Breast epithelium (tissue), 4 donors: ENCODE data around the gene MORF4L1. TPM values are rescaled to one million over a fixed set of nuclear protein-coding genes. Genes with fewer than 3 reads are reported as not detected.

Source experiments
- DNase-seq, 2 donors: peaks; one replicate each; pipeline ENCODE4 v3.0.0-alpha.2; 2019; ENCODE audit warnings: low spot score in 2 of 2
- H3K27ac ChIP-seq, 2 donors: fragments of 200-600 bp; sonication (generic) in 1 of 2; one replicate each; pipeline ENCODE4 v1.5.1; 2016 to 2019; ENCODE audit warnings: mild to moderate bottlenecking in 1 of 2
- H3K27me3 ChIP-seq, 2 donors: fragments of 200-600 bp; sonication (generic) in 1 of 2; one replicate each; pipeline versions ENCODE4 v1.5.1 to v1.6.0; 2017 to 2019; ENCODE audit warnings: control low read depth in 1 of 2, mild to moderate bottlenecking in 1 of 2
- H3K36me3 ChIP-seq: fragments of 200-600 bp; one replicate; pipeline ENCODE4 v1.5.1; 2019
- H3K4me1 ChIP-seq, 2 donors: fragments of 200-600 bp; sonication (generic); one replicate each; pipeline ENCODE4 v1.5.1; 2016 to 2019; ENCODE audit warnings: control low read depth in 1 of 2
- H3K4me3 ChIP-seq, 3 donors: fragments of 200-600 bp; sonication (generic); 1 replicate in 2 of 3; 2 replicates in 1 of 3; pipeline ENCODE4 v1.5.1; 2016 to 2019; ENCODE audit warnings: mild to moderate bottlenecking in 3 of 3, moderate library complexity in 2 of 3
- H3K9me3 ChIP-seq, 2 donors: fragments of 200-600 bp; sonication (generic) in 1 of 2; one replicate each; pipeline ENCODE4 v1.5.1; 2016 to 2019; ENCODE audit warnings: control low read depth in 1 of 2
- CTCF ChIP-seq, 3 donors: fragments of 450-650 bp; IDR thresholded peaks; one replicate each; pipeline ENCODE4 v1.5.1; 2016 to 2017; ENCODE audit warnings: antibody characterized with exemption in 3 of 3, mild to moderate bottlenecking in 3 of 3, moderate library complexity in 3 of 3
- POLR2A ChIP-seq: fragments of 450-650 bp; IDR thresholded peaks from one replicate; pipeline ENCODE4 v1.6.1; 2016; ENCODE audit warnings: antibody characterized with exemption, mild to moderate bottlenecking, moderate library complexity
- POLR2AphosphoS5 ChIP-seq, 3 donors: sonication (generic); formaldehyde crosslinking; IDR thresholded peaks; one replicate each; pipeline ENCODE4 v1.6.1; 2017; ENCODE audit warnings: antibody characterized with exemption in 3 of 3
- intact Hi-C: fragments of 100-400 bp; cut with DNase I; formaldehyde crosslinking; loops from one replicate; pipeline ENCODE4 v1.15.1; 2023; ENCODE audit warnings: low total_unique reads
- total RNA-seq, 3 donors: library from RNA; depleted of rRNA; stranded (reverse); fragments of >200 nt; gene quantifications; one replicate each; pipeline ENCODE4 v1.1.0, GENCODE V29; 2016

The MORF4L1 gene
- total RNA-seq, 3 donors from 2014 or later = 330 to 411 (median 350) TPM

- Histone ChIP-seq H3K27me3 (no peaks in the 10 kb centered on the region), H3K9me3 (no peaks in the 10 kb centered on the region), H3K4me3 (no peak overlapping the region), H3K36me3 (no peaks in the 10 kb centered on the region), H3K4me1 (peaks cover 20 to 21% of the 10 kb centered on the region in 2 donors), H3K27ac (peak overlapping the region; percentile 88 to 91)
- DNase-seq = no peak
- intact Hi-C loops = no loop called here
- no peak for TF ChIP-seq POLR2AphosphoS5 (IDR thresholded peaks at IDR 0.05)
- no peak for TF ChIP-seq POLR2A
- no peak for TF ChIP-seq CTCF (IDR thresholded peaks at IDR 0.05)
These were observed 59.6 kb downstream of the MORF4L1 start for GRCh38 chr15:78932258-78932808.

- intact Hi-C loops = no loop called here
- Histone ChIP-seq H3K36me3 (no peaks in the 10 kb centered on the region), H3K4me1 (peaks cover 20 to 21% of the 10 kb centered on the region in 2 donors), H3K27me3 (no peaks in the 10 kb centered on the region), H3K4me3 (no peak overlapping the region), H3K9me3 (no peaks in the 10 kb centered on the region), H3K27ac (peak overlapping the region; percentile 33 to 64)
- DNase-seq = no peak
- TF ChIP-seq CTCF (IDR thresholded peaks at IDR 0.05) (no peak), POLR2A (no peak), POLR2AphosphoS5 (IDR thresholded peaks at IDR 0.05) (no peak)
These were observed 60.6 kb downstream of the MORF4L1 start for GRCh38 chr15:78933187-78933822.

GRCh38 chr15:78933823-78934654 lies 61.3 kb downstream of the MORF4L1 start:
- Histone ChIP-seq H3K4me3 (no peak overlapping the region), H3K9me3 (no peaks in the 10 kb centered on the region), H3K27me3 (no peaks in the 10 kb centered on the region), H3K36me3 (no peaks in the 10 kb centered on the region), H3K27ac (peak overlapping the region; percentile 33 to 64), H3K4me1 (peaks cover 20 to 21% of the 10 kb centered on the region in 2 donors)
- intact Hi-C loops = no loop called here
- TF ChIP-seq POLR2AphosphoS5 (IDR thresholded peaks at IDR 0.05) (no peak), CTCF (IDR thresholded peaks at IDR 0.05) (no peak), POLR2A (no peak)
- DNase-seq = peak in 1 of 2 donors; percentile 53

GRCh38 chr15:78934655-78935023 lies 61.9 kb downstream of the MORF4L1 start:
- Histone ChIP-seq H3K36me3 (no peaks in the 10 kb centered on the region), H3K9me3 (no peaks in the 10 kb centered on the region), H3K27me3 (no peaks in the 10 kb centered on the region), H3K4me3 (no peak overlapping the region), H3K4me1 (peaks cover 20 to 21% of the 10 kb centered on the region in 2 donors), H3K27ac (peak overlapping the region in 1 of 2 donors; percentile 64)
- no peak for DNase-seq
- intact Hi-C loops = no loop called here
- TF ChIP-seq CTCF (IDR thresholded peaks at IDR 0.05) (no peak), POLR2A (no peak), POLR2AphosphoS5 (IDR thresholded peaks at IDR 0.05) (no peak)
